Small intestine (tissue), 7 donors: ENCODE measurements around the gene SLC43A1. TPM values are rescaled to one million over a fixed set of nuclear protein-coding genes. Genes with fewer than 3 reads are reported as not detected.
A peak's percentile ranks its signal among the peaks of the same experiment; 100 is the strongest.

ENCODE experiments used
- DNase-seq, 2 donors: peaks; one replicate each; pipeline versions ENCODE4 v3.0.0 to v3.0.0-alpha.2; 2013
- FAIRE-seq: peaks from 2 replicates; lab custom pipeline; 2012; peaks lifted over from hg19 to GRCh38; lab: Jason Lieb, UNC
- H3K27ac ChIP-seq, 3 donors: one replicate each; pipeline ENCODE4 v1.5.1; 2013; ENCODE audit warnings: low read length in 2 of 3, mild to moderate bottlenecking in 2 of 3, control low read depth in 1 of 3, inconsistent platforms in 1 of 3, low read depth in 1 of 3, moderate library complexity in 1 of 3
- H3K27me3 ChIP-seq, 3 donors: one replicate each; pipeline ENCODE4 v1.6.1; 2013; ENCODE audit warnings: low read length in 3 of 3, inconsistent platforms in 1 of 3; ENCODE audit not compliant: control insufficient read depth in 3 of 3, insufficient read depth in 3 of 3
- H3K36me3 ChIP-seq, 3 donors: one replicate each; pipeline ENCODE4 v1.6.1; 2013; ENCODE audit warnings: low read length in 3 of 3, inconsistent platforms in 1 of 3, low read depth in 1 of 3, mild to moderate bottlenecking in 1 of 3, moderate library complexity in 1 of 3; ENCODE audit not compliant: control insufficient read depth in 3 of 3, insufficient read depth in 2 of 3
- H3K4me1 ChIP-seq, 3 donors: one replicate each; pipeline ENCODE4 v1.6.1; 2013; ENCODE audit warnings: low read length in 2 of 3, inconsistent platforms in 1 of 3, low read depth in 1 of 3, mild to moderate bottlenecking in 1 of 3, moderate library complexity in 1 of 3; ENCODE audit not compliant: control insufficient read depth in 3 of 3, insufficient read depth in 2 of 3
- H3K4me3 ChIP-seq, 3 donors: one replicate each; pipeline ENCODE4 v1.5.1; 2013; ENCODE audit warnings: low read length in 3 of 3, control low read depth in 1 of 3, inconsistent platforms in 1 of 3, low read depth in 1 of 3, mild to moderate bottlenecking in 1 of 3, moderate library complexity in 1 of 3
- H3K9me3 ChIP-seq, 2 donors: one replicate each; pipeline ENCODE4 v1.6.1; 2013; ENCODE audit warnings: low read depth in 1 of 2, low read length in 1 of 2; ENCODE audit not compliant: control insufficient read depth in 2 of 2, insufficient read depth in 1 of 2
- WGBS, 3 donors: extraction: QIAGEN DNeasy Blood & Tissue Kit; methylation state at CpG; one replicate each; pipeline ENCODE4 v1.1.7; 2013; 5-methylcytosine and 5-hydroxymethylcytosine counted together
- polyA plus RNA-seq, 4 donors: library from polyadenylated mRNA; stranded (reverse) in 3 of 4; unstranded in 1 of 4; fragments of 200-250 nt in 3 of 4; fragments of 120-200 nt in 1 of 4; gene quantifications; one replicate each; pipeline versions ENCODE4 v1.2.1 to v1.2.3, GENCODE V29; 2013
- donor health status: healthy with polysubstance abuse.
- donor health status: control.
- donor health status: control.
- donor health status: Bipolar disorder and iron deficiency.
- donor health status: healthy.

Gene SLC43A1
- polyA plus RNA-seq, 4 donors, result 0.67 to 25.0 (median 7.9) TPM

GRCh38 chr11:57434640-57435546, 80.6 kb downstream of the SLC43A1 start:
- Histone ChIP-seq H3K9me3 (no peaks in the 10 kb centered on the region), H3K27ac (peak overlapping the region in 1 of 3 donors; percentile 44), H3K4me3 (no peak overlapping the region), H3K36me3 (no peaks in the 10 kb centered on the region), H3K4me1 (peaks cover 0 to 19% (median 0%) of the 10 kb centered on the region in 3 donors), H3K27me3 (no peaks in the 10 kb centered on the region)
- no peak for FAIRE-seq
- 75 to 79% (median 76%) methylated on average over 15 of the region's 15 CpGs for WGBS, 3 donors
- peak in 1 of 2 donors; percentile 81 for DNase-seq

Other genes with a start within 250 kb of the SLC43A1 start
- 100 to 1,000 TPM in 1 of 4 donors, 10 to 100 TPM in 3; 72.1 to 178 (median 98.6) TPM for gene TNKS1BP1, start 190.8 kb downstream of the SLC43A1 start, polyA plus RNA-seq
- gene SSRP1, start 179.8 kb downstream of the SLC43A1 start, polyA plus RNA-seq, result 10 to 100 TPM; 32.4 to 95.4 (median 63.7) TPM
- gene P2RX3, start 177.3 kb downstream of the SLC43A1 start, polyA plus RNA-seq, result under 1 TPM in 2 of 4 donors, not detected in 2; 0.46 to 0.68 TPM
- gene PRG3, start 134.6 kb downstream of the SLC43A1 start, polyA plus RNA-seq, result under 1 TPM in 1 of 4 donors, not detected in 3; 0.22 TPM
- gene PRG2, start 125.1 kb downstream of the SLC43A1 start, polyA plus RNA-seq, result under 1 TPM in 2 of 4 donors, not detected in 2; 0.15 to 0.31 TPM
- gene SLC43A3, start 88.6 kb downstream of the SLC43A1 start, polyA plus RNA-seq, result 10 to 100 TPM in 2 of 4 donors, 1 to 10 TPM in 2; 2.4 to 13.8 (median 8.3) TPM
- gene RTN4RL2, start 55.2 kb downstream of the SLC43A1 start, polyA plus RNA-seq, result under 1 TPM in 2 of 4 donors, not detected in 2; 0.70 to 0.87 TPM
- gene TIMM10, start 15.1 kb upstream of the SLC43A1 start, polyA plus RNA-seq, result 10 to 100 TPM; 26.0 to 84.8 (median 60.7) TPM
- under 1 TPM in 1 of 4 donors, not detected in 3; 0.58 TPM for gene SMTNL1, start 21.9 kb upstream of the SLC43A1 start, polyA plus RNA-seq
- gene UBE2L6, start 52.0 kb upstream of the SLC43A1 start, polyA plus RNA-seq, result 10 to 100 TPM; 51.7 to 72.3 (median 58.7) TPM
- 100 to 1,000 TPM in 1 of 4 donors, 10 to 100 TPM in 2, 1 to 10 TPM in 1; 5.4 to 201 (median 20.3) TPM for gene SERPING1, start 82.0 kb upstream of the SLC43A1 start, polyA plus RNA-seq
- gene YPEL4, start 134.2 kb upstream of the SLC43A1 start, polyA plus RNA-seq, result 1 to 10 TPM in 2 of 4 donors, under 1 TPM in 1, not detected in 1; 0.86 to 2.2 (median 1.4) TPM
- gene CLP1, start 142.1 kb upstream of the SLC43A1 start, polyA plus RNA-seq, result 10 to 100 TPM; 10.3 to 14.7 (median 13.0) TPM
- gene ZDHHC5, start 152.4 kb upstream of the SLC43A1 start, polyA plus RNA-seq, result 10 to 100 TPM; 19.5 to 46.7 (median 30.6) TPM
- 10 to 100 TPM; 12.4 to 18.4 (median 17.0) TPM for gene MED19, start 196.5 kb upstream of the SLC43A1 start, polyA plus RNA-seq
- gene TMX2, start 196.9 kb upstream of the SLC43A1 start, polyA plus RNA-seq, result 100 to 1,000 TPM in 1 of 4 donors, 10 to 100 TPM in 3; 43.4 to 152 (median 81.3) TPM
- 100 to 1,000 TPM in 3 of 4 donors, 10 to 100 TPM in 1; 78.3 to 148 (median 128) TPM for gene SELENOH, start 225.8 kb upstream of the SLC43A1 start, polyA plus RNA-seq
- under 1 TPM in 1 of 4 donors, not detected in 3; 0.10 TPM for gene BTBD18, start 236.1 kb upstream of the SLC43A1 start, polyA plus RNA-seq
- 100 to 1,000 TPM in 2 of 4 donors, 10 to 100 TPM in 2; 62.2 to 195 (median 119) TPM for gene CTNND1, start 246.1 kb upstream of the SLC43A1 start, polyA plus RNA-seq